ENCODE data around the gene ZNF311. TPM values are rescaled to one million over a fixed set of nuclear protein-coding genes. Genes with fewer than 3 reads are reported as not detected.
A peak's percentile ranks its signal among the peaks of the same experiment; 100 is the strongest.
"Not testable (repeated sequence)": the region's sequence is repeated elsewhere in the genome, so short reads cannot be mapped to it uniquely, and the experiment has no call there.

Gene ZNF311
- total RNA-seq, 3 donors from 2014 or later: 0.96 to 3.7 (median 2.0) TPM

GRCh38 chr6:28956331-28956730, 48.8 kb downstream of the ZNF311 start:
- no peak overlapping the region for H3K27ac ChIP-seq
- intact Hi-C loops (cut with DNase I; ENCODE audit: low total_unique reads): no loop called here
- H3K27me3 ChIP-seq: peaks cover 0 to 2% of the 10 kb centered on the region in 2 donors
- H3K9me3 ChIP-seq: no peaks in the 10 kb centered on the region
- no peak for TF ChIP-seq CTCF (IDR thresholded peaks at IDR 0.05)
- DNase-seq (ENCODE audit: low spot score in 2 of 2): no peak
- no peaks in the 10 kb centered on the region for H3K4me1 ChIP-seq
- no peak overlapping the region for H3K4me3 ChIP-seq
- H3K36me3 ChIP-seq: no peaks in the 10 kb centered on the region

GRCh38 chr6:28953585-28954258, 51.4 kb downstream of the ZNF311 start:
- Histone ChIP-seq H3K36me3 (no peaks in the 10 kb centered on the region), H3K4me3 (peak overlapping the region; percentile 11 to 64 (median 51)), H3K27me3 (peaks cover 0 to 2% of the 10 kb centered on the region in 2 donors), H3K27ac (peak overlapping the region; percentile 22 to 42), H3K9me3 (no peaks in the 10 kb centered on the region), H3K4me1 (no peaks in the 10 kb centered on the region)
- intact Hi-C loops (cut with DNase I; ENCODE audit: low total_unique reads): no loop called here
- DNase-seq (ENCODE audit: low spot score in 2 of 2): no peak
- TF ChIP-seq POLR2AphosphoS5 (IDR thresholded peaks at IDR 0.05) (no peak), CTCF (IDR thresholded peaks at IDR 0.05) (no peak), POLR2A (IDR thresholded peaks at IDR 0.05) (no peak)

GRCh38 chr6:28953039-28953584, 52.0 kb downstream of the ZNF311 start:
- no peaks in the 10 kb centered on the region for H3K9me3 ChIP-seq
- TF ChIP-seq POLR2A (IDR thresholded peaks at IDR 0.05) (no peak), CTCF (IDR thresholded peaks at IDR 0.05) (no peak), POLR2AphosphoS5 (IDR thresholded peaks at IDR 0.05) (no peak)
- H3K36me3 ChIP-seq: no peaks in the 10 kb centered on the region
- H3K27me3 ChIP-seq: peaks cover 0 to 2% of the 10 kb centered on the region in 2 donors
- H3K4me3 ChIP-seq: peak overlapping the region; percentile 11 to 64 (median 51)
- DNase-seq (ENCODE audit: low spot score in 2 of 2): no peak
- peak overlapping the region; percentile 22 to 42 for H3K27ac ChIP-seq
- intact Hi-C loops (cut with DNase I; ENCODE audit: low total_unique reads): no loop called here
- no peaks in the 10 kb centered on the region for H3K4me1 ChIP-seq

GRCh38 chr6:28949656-28950195, 55.4 kb downstream of the ZNF311 start:
- DNase-seq (ENCODE audit: low spot score in 2 of 2); H3K36me3 ChIP-seq; H3K9me3 ChIP-seq; H3K4me1 ChIP-seq; H3K27ac ChIP-seq; H3K27me3 ChIP-seq; H3K4me3 ChIP-seq; intact Hi-C loops (cut with DNase I; ENCODE audit: low total_unique reads): not testable (repeated sequence)

- H3K27ac ChIP-seq: no peak overlapping the region
- no peak overlapping the region for H3K4me3 ChIP-seq
- no peaks in the 10 kb centered on the region for H3K4me1 ChIP-seq
- intact Hi-C loops (cut with DNase I; ENCODE audit: low total_unique reads): no loop called here
- H3K36me3 ChIP-seq: no peaks in the 10 kb centered on the region
- TF ChIP-seq POLR2A (IDR thresholded peaks at IDR 0.05) (no peak), POLR2AphosphoS5 (IDR thresholded peaks at IDR 0.05) (no peak), CTCF (IDR thresholded peaks at IDR 0.05) (no peak)
- H3K27me3 ChIP-seq: peaks cover 0 to 1% of the 10 kb centered on the region in 2 donors
- no peak for DNase-seq (ENCODE audit: low spot score in 2 of 2)
- no peaks in the 10 kb centered on the region for H3K9me3 ChIP-seq
Measured at GRCh38 chr6:28948782-28949486, 56.2 kb downstream of the ZNF311 start.

All from breast epithelium (tissue), 4 donors.